Ectodermal cell (in vitro differentiated cells): Measurements from ENCODE around the gene TAOK3.

Experiments
- H3K27ac ChIP-seq: 2 replicates; pipeline ENCODE4 v1.7.0; 2013; ENCODE audit warnings: mild to moderate bottlenecking, low read depth, low read length; ENCODE audit not compliant: insufficient read depth, poor library complexity, severe bottlenecking
- H3K27me3 ChIP-seq: 2 replicates; pipeline ENCODE4 v1.7.0; 2013; ENCODE audit warnings: mild to moderate bottlenecking, low read length; ENCODE audit not compliant: insufficient read depth, control insufficient read depth, poor library complexity, severe bottlenecking
- H3K36me3 ChIP-seq: one replicate; pipeline ENCODE4 v1.7.0; 2013; ENCODE audit warnings: low read length; ENCODE audit not compliant: control insufficient read depth, insufficient read depth
- H3K4me1 ChIP-seq: one replicate; pipeline ENCODE4 v1.7.0; 2013; ENCODE audit warnings: low read length; ENCODE audit not compliant: control insufficient read depth, insufficient read depth
- H3K4me3 ChIP-seq: 2 replicates; pipeline ENCODE4 v1.7.0; 2013; ENCODE audit warnings: low read depth, low read length, control low read depth; ENCODE audit not compliant: insufficient read depth
- H3K9me3 ChIP-seq: 2 replicates; pipeline ENCODE4 v1.7.0; 2013; ENCODE audit warnings: mild to moderate bottlenecking, low read length, moderate library complexity; ENCODE audit not compliant: control insufficient read depth
- WGBS, 2 experiments: methylation state at CpG; one replicate each; pipeline ENCODE4 v1.1.7; 2013; ENCODE audit warnings: missing lambda C conversion rate in 2 of 2; 5-methylcytosine and 5-hydroxymethylcytosine counted together

The TAOK3 gene

DNA sequence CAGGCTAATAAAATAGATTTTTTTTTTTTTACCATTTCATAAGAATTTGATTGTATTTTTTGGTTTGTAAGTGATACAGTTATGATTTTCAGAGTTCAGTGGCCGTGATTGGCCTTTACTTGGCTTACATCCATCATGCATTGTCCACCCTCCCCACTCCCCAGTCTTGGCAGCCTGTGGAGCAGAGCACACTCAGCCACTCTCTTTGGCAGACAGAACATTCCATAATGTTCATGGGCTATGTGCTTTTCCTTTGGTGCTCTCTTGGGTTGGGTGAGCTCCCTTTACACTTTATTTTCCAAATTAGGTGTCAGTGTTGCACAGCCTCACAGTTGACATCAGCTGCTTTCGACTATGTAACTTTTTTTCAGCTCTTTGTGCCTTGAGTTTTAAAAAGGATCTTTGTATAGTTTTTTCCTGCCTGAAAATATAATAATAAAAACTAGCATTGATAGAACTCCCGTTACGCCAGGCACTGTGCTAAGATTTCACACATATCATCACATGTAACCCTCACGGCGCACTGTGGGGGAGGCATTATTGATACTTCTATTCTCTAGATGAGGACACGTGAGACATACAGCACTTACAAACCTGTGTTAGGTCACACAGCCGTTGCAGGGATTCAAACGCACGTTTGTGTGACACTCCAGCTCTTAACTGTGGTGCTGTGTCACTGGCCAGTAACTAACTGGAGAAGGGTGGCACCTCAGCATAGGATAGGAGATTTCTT lies 25.2 kb upstream of the TAOK3 start:
- 96 to 98% methylated on average over 10 of the region's 10 CpGs for WGBS, 2 experiments
- Histone ChIP-seq H3K4me3 (no peak overlapping the region), H3K27me3 (no peaks in the 10 kb centered on the region), H3K36me3 (peaks cover 27% of the 10 kb centered on the region), H3K4me1 (no peaks in the 10 kb centered on the region), H3K9me3 (no peaks in the 10 kb centered on the region), H3K27ac (no peak overlapping the region)

DNA sequence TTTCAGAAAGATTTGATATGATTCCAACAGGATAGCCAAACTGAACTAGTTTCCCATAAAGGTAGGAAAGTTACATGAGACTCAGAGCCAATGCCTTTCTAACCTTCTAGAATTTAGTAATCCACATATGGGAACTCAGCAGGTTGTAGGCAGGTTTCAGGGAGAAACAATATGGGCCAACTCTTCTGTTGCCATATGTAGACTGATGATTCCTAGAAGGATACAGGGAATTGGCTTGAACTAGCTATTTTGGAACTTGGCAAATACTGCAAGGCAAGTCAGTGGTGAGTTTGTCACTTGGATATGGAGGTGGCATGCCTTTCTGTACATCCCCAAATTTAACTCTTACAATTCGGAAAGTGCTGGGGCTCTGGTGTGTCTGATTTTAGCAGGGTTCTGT lies 19.1 kb upstream of the TAOK3 start:
- H3K9me3 ChIP-seq, result no peaks in the 10 kb centered on the region
- no peaks in the 10 kb centered on the region for H3K4me1 ChIP-seq
- no peak overlapping the region for H3K27ac ChIP-seq
- no peaks in the 10 kb centered on the region for H3K27me3 ChIP-seq
- H3K4me3 ChIP-seq, result no peak overlapping the region
- H3K36me3 ChIP-seq, result peaks cover 41% of the 10 kb centered on the region
- WGBS, 2 experiments, result 95 to 100% methylated on average over 1 of the region's 1 CpG

DNA sequence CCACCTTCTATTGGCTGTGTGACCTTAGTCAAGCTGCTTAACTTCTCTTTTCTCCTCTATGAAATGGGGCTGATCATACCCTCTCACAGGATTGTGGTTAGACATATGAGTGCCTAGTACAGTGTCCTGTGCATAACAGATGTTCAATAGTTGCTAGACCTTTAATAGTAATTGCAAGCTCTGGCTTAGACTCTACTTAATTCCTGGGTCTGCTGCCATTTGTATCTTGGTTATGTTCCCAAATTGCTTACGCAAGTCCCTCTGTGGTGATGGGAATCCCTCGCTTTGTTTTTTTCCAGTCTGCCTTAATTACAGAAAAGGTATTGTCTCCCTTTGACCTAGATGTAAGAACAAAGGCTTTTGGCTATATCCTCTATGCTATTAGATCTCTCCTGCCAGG lies 18.7 kb upstream of the TAOK3 start:
- Histone ChIP-seq H3K9me3 (no peaks in the 10 kb centered on the region), H3K36me3 (peaks cover 42% of the 10 kb centered on the region), H3K27me3 (no peaks in the 10 kb centered on the region), H3K27ac (no peak overlapping the region), H3K4me3 (no peak overlapping the region), H3K4me1 (no peaks in the 10 kb centered on the region)
- WGBS, 2 experiments, result 95 to 100% methylated on average over 2 of the region's 2 CpGs

DNA sequence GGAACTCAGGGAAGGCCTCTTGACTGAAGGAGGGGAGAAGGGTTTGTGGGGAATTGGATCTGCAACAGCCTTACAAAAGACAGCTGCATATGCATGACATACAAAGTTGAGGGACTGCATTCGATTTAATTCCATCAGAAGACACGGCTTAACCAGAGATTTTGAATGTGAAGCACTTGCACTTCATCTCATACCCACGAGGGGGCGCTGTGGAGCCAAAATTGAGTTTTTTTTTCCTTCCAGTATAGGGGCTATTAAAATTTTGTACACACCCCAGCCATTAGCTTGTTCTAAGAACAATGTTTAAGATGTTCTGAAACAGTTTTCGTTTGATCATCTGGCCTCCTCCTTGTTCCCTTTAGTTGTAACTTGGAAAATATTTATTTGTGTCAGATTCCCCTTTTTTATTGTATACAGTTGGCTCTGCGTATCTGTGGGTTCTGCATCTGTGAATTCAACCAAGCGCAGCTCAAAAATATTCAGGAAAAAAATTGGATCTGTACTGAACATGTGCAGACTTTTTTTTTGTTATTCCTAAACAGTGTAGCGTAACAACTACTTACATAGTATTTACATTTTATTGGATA lies 5.3 kb upstream of the TAOK3 start:
- H3K9me3 ChIP-seq, result no peaks in the 10 kb centered on the region
- H3K4me1 ChIP-seq, result no peaks in the 10 kb centered on the region
- H3K27me3 ChIP-seq, result no peaks in the 10 kb centered on the region
- H3K27ac ChIP-seq, result no peak overlapping the region
- WGBS, 2 experiments, result 29 to 30% methylated on average over 7 of the region's 8 CpGs
- H3K4me3 ChIP-seq, result peak overlapping the region; percentile 96
- H3K36me3 ChIP-seq, result peaks cover 12% of the 10 kb centered on the region

DNA sequence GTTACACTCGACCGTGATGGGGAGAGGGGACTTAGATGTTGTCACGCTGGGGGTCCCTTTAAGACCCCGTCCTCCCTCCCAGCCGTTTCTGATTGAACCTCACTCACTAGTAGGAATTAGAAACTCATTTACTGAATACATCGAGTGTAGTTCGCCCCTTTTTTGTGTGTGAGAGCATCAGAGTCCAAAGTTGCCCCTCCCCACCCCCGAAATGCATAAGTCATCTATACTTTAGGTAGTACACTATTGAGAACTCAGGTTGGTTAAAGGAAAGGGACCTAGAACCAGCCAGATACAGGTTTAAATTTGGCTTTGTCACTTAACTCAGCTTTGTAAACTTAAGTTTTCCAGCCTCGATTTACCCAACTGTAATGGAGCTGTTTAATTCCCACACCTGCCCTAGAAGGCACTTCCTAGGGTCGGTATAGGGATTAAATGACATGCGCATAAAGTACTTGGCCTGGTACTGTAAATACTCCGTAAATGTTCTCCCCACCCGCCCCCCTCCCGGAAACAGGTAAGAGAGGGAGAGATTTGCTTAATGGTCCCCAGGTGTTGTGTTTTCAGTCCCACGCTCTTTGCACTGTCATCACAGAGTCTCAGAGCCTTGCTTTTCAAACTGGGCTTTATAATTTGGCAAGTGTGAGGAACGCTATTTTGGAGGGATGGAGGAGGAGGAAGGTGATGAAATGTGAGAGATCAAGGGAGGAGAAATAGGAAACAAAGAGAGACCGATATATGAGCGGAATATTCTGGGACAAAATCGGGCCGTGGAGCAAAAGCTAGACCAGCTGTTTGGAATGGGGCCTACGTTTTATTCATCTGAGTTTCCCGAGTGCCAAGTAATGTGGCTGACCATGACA lies 4.5 kb upstream of the TAOK3 start:
- no peaks in the 10 kb centered on the region for H3K4me1 ChIP-seq
- H3K4me3 ChIP-seq, result peak overlapping the region; percentile 96
- H3K36me3 ChIP-seq, result peaks cover 10% of the 10 kb centered on the region
- WGBS, 2 experiments, result 7% methylated on average over 21 to 22 of the region's 22 CpGs
- no peak overlapping the region for H3K27ac ChIP-seq
- no peaks in the 10 kb centered on the region for H3K9me3 ChIP-seq
- peaks cover 2% of the 10 kb centered on the region for H3K27me3 ChIP-seq

DNA sequence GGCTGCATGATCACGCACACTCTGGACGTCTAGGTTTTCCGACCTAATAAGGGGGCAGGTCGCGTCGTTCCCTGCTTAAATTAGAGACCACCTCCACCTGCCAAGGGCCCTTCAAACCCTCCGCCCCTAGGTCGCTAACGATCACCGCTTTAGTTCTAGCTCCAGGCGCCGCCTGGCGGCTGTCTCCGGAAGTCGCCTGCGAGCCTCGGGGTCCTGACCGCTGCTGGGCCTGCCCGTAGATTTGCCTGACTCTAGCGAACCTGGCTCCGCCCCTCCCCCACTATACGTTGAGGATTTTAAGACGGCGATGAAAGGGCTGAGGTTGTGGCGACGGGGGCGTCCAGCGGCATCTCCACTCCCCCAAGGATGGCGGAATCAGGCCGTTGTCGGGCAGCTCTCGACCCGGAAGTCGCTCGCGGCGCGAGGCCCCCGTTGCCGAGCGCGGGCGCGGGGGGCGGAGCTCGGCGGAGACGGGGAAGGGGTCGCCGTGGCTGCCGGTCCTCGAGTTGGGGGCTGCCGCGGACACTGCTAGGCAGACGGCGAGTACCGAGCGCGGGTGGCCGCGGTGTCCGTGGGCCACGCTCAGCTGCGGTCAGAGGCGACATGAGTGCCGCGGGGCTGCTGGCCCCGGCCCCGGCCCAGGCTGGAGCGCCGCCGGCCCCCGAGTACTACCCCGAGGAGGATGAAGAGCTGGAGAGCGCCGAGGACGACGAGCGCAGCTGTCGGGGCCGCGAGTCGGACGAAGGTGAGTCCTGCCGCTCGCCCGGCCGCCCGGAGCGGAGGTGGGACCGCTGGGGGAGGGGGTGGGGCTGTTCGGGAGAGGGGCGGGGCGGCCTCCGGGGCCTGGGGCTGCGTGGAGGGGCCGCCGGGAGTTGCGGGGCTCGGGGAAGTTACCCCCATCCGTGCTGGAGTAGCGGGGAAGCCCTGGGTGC lies 3.6 kb upstream of the TAOK3 start, which contains the start of gene SUDS3:
TSS of gene SUDS3 (plus strand) at position 467 of the 932 bp plus-strand sequence. CDS start at position 604, 137 bp downstream.
- Histone ChIP-seq H3K4me1 (peaks cover under 1% of the 10 kb centered on the region), H3K36me3 (peaks cover 10% of the 10 kb centered on the region), H3K27ac (peak within 1 kb of the TSS; percentile 97), H3K9me3 (no peaks in the 10 kb centered on the region), H3K27me3 (peaks cover 11% of the 10 kb centered on the region), H3K4me3 (peak within 1 kb of the TSS; percentile 96)
- WGBS, 2 experiments, result 0 to 1% methylated on average over 102 of the region's 102 CpGs

DNA sequence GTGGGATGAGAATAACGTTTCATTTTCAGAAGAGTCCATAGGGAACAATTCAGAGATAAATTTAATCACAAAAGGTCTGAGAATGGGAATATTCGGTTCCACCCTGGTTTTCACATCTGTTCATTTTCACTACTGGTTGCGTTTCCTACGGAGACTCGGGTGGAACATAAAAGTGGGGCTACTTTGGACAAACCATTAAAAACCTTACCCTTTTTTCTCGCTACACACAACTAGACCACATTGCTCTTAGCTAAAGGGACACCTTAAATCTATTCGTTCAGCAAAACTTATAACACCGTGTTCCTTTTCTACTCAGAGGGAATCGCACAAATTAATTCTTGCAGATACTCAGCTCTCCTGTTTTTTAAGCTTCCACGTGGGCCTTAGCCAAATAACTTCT lies 2.6 kb upstream of the TAOK3 start:
- Histone ChIP-seq H3K4me1 (peaks cover 9% of the 10 kb centered on the region), H3K4me3 (no peak overlapping the region), H3K27me3 (peaks cover 21% of the 10 kb centered on the region), H3K9me3 (no peaks in the 10 kb centered on the region), H3K36me3 (peaks cover 4% of the 10 kb centered on the region), H3K27ac (no peak overlapping the region)
- 84% methylated on average over 10 of the region's 10 CpGs for WGBS, 2 experiments

DNA sequence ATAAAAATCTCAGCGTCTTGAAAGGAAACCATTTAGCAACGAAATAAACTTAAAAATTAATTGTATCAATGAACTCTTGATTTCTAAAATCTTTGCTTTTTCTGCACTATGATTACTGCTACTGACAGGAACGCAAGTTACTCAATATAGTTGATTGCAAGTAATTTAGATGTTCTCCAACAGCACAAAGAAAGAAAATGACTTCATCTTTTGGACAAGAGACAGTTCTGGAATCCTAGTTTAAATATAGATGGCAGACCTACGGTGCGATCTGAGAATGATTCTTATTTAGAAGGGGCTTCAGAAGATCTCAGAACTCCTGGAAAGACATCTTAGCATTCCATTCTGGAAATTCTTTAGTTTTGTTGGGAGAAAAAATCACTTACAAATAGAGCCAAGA lies 2.2 kb upstream of the TAOK3 start:
- Histone ChIP-seq H3K27ac (no peak overlapping the region), H3K9me3 (no peaks in the 10 kb centered on the region), H3K4me3 (no peak overlapping the region), H3K36me3 (peaks cover 4% of the 10 kb centered on the region), H3K4me1 (peaks cover 9% of the 10 kb centered on the region), H3K27me3 (peaks cover 26% of the 10 kb centered on the region)
- WGBS, 2 experiments, result 93 to 98% methylated on average over 5 of the region's 5 CpGs

DNA sequence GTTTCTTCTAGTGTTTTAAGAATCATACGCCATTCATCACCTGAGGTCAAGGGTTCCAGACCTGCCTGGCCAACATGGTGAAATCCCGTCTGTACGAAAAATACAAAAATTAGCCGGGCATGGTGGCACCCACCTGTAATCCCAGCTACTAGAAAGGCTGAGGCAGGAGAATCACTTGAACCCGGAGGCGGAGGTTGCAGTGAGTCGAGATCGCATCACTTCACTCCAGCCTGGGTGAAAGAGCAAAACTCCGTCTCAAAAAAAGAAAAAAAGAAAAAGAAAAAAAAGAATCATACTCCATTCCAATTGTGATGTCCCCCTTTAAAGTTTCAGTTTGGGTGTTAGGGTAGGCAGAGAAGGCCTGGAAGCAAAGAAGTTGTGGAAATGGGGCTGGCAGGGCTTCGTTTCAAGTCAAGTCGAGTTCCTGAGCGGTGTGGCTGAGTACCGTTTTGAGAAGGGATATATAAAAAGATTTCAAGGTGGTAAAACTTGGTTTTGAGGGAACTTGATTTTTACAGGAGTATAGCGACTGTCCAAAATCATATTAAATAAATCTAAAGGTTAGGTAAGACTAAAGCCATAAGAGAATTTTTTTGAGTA lies 1.5 kb upstream of the TAOK3 start:
- peaks cover 29% of the 10 kb centered on the region for H3K27me3 ChIP-seq
- no peak overlapping the region for H3K4me3 ChIP-seq
- H3K4me1 ChIP-seq, result peaks cover 9% of the 10 kb centered on the region
- WGBS, 2 experiments, result 93 to 94% methylated on average over 14 of the region's 14 CpGs
- no peaks in the 10 kb centered on the region for H3K36me3 ChIP-seq
- H3K27ac ChIP-seq, result no peak overlapping the region
- H3K9me3 ChIP-seq, result no peaks in the 10 kb centered on the region
